MM.1S (cell line): Measurements from ENCODE around the gene MRPL37.

Experiments
- DNase-seq: peaks from one replicate; pipeline ENCODE4 v3.0.0-alpha.2; 2015
- H2AFZ ChIP-seq: fragments of 300-600 bp; sonication (generic); 2 replicates; pipeline ENCODE4 v1.6.0; 2016; ENCODE audit warnings: antibody characterized with exemption, low read length
- H3F3A ChIP-seq: fragments of 300-600 bp; sonication (generic); 2 replicates; pipeline ENCODE4 v1.6.1; 2016; ENCODE audit warnings: mild to moderate bottlenecking, antibody characterized with exemption, low read length, moderate library complexity, mixed read lengths; ENCODE audit not compliant: insufficient read depth
- H3K27ac ChIP-seq: fragments of 300-600 bp; sonication (generic); 2 replicates; pipeline ENCODE4 v1.5.1; 2016; ENCODE audit warnings: mild to moderate bottlenecking, low read length
- H3K27me3 ChIP-seq: fragments of 300-600 bp; sonication (generic); replicated peaks from 2 replicates; pipeline ENCODE4 v1.6.0; 2016; ENCODE audit warnings: low read length; ENCODE audit not compliant: insufficient read depth
- H3K36me3 ChIP-seq: fragments of 300-600 bp; sonication (generic); replicated peaks from 2 replicates; pipeline ENCODE4 v1.6.1; 2016; ENCODE audit warnings: mild to moderate bottlenecking, low read length, mixed read lengths; ENCODE audit not compliant: insufficient read depth
- H3K4me1 ChIP-seq: fragments of 300-600 bp; sonication (generic); 2 replicates; pipeline ENCODE4 v1.6.1; 2016; ENCODE audit warnings: low read length, mixed read lengths
- H3K4me2 ChIP-seq: fragments of 300-600 bp; sonication (generic); 2 replicates; pipeline ENCODE4 v1.6.0; 2016; ENCODE audit warnings: low read depth, low read length
- H3K4me3 ChIP-seq: fragments of 300-600 bp; sonication (generic); 2 replicates; pipeline ENCODE4 v1.5.1; 2016; ENCODE audit warnings: low read length, mixed read lengths
- H3K79me2 ChIP-seq: fragments of 300-600 bp; sonication (generic); 2 replicates; pipeline ENCODE4 v1.6.1; 2016; ENCODE audit warnings: mixed run types, low read length, mixed read lengths
- H3K9ac ChIP-seq: fragments of 300-600 bp; sonication (generic); 2 replicates; pipeline ENCODE4 v1.6.1; 2016; ENCODE audit warnings: low read length, mixed read lengths
- H3K9me2 ChIP-seq: fragments of 300-600 bp; sonication (generic); replicated peaks from 2 replicates; pipeline ENCODE4 v1.6.1; 2016; ENCODE audit warnings: mild to moderate bottlenecking, low read length, mixed read lengths; ENCODE audit not compliant: insufficient read depth
- H3K9me3 ChIP-seq: fragments of 300-600 bp; sonication (generic); replicated peaks from 2 replicates; pipeline ENCODE4 v1.6.1; 2016; ENCODE audit warnings: mild to moderate bottlenecking, low read length, mixed read lengths; ENCODE audit not compliant: insufficient read depth
- H4K20me1 ChIP-seq: fragments of 300-600 bp; sonication (generic); 2 replicates; pipeline ENCODE4 v1.6.1; 2016; ENCODE audit warnings: mild to moderate bottlenecking, low read length, moderate library complexity, mixed read lengths; ENCODE audit not compliant: insufficient read depth
- CTCF ChIP-seq: fragments of 300-600 bp; sonication (generic); IDR thresholded peaks from 2 replicates; pipeline ENCODE4 v1.5.1; 2016; ENCODE audit warnings: antibody characterized with exemption, low read length, mixed read lengths
- EZH2 ChIP-seq: fragments of 300-600 bp; sonication (generic); optimal IDR thresholded peaks from 2 replicates; pipeline ENCODE3; 2017; ENCODE audit warnings: low read depth, mild to moderate bottlenecking, antibody characterized with exemption, low read length, mixed read lengths
- EZH2phosphoT487 ChIP-seq: fragments of 300-600 bp; sonication (generic); IDR thresholded peaks from 2 replicates; pipeline ENCODE4 v1.6.1; 2018; ENCODE audit warnings: antibody characterized with exemption, low read length

MRPL37 gene

GRCh38 chr1:54221113-54221834 lies 21.3 kb downstream of the MRPL37 start:
- Histone ChIP-seq H3K9me3 (no peaks in the 10 kb centered on the region), H3K79me2 (no peaks in the 10 kb centered on the region), H3F3A (no peaks in the 10 kb centered on the region), H3K36me3 (peaks cover 9% of the 10 kb centered on the region; the same call in 1 of the 2 replicates), H3K9ac (no peak overlapping the region), H3K9me2 (no peaks in the 10 kb centered on the region), H3K4me3 (no peak overlapping the region), H3K27me3 (no peaks in the 10 kb centered on the region), H2AFZ (no peak overlapping the region), H3K4me1 (no peaks in the 10 kb centered on the region), H3K27ac (no peak overlapping the region), H4K20me1 (no peaks in the 10 kb centered on the region), H3K4me2 (no peak overlapping the region)
- no peak for DNase-seq
- no peak for TF ChIP-seq EZH2phosphoT487
- TF ChIP-seq CTCF: no peak
- TF ChIP-seq EZH2: no peak

GRCh38 chr1:54221867-54222484 lies 22.0 kb downstream of the MRPL37 start:
- TF ChIP-seq EZH2 (no peak), CTCF (no peak), EZH2phosphoT487 (no peak)
- H3K27ac ChIP-seq: no peak overlapping the region
- 0 out of 2 replicates have a peak, but pooled peaks cover 4% of the 10 kb centered on the region for H3K36me3 ChIP-seq
- H3K4me1 ChIP-seq: no peaks in the 10 kb centered on the region
- no peaks in the 10 kb centered on the region for H3K27me3 ChIP-seq
- H3F3A ChIP-seq: no peaks in the 10 kb centered on the region
- no peak for DNase-seq
- H3K9ac ChIP-seq: no peak overlapping the region
- H3K79me2 ChIP-seq: no peaks in the 10 kb centered on the region
- no peak overlapping the region for H2AFZ ChIP-seq
- no peaks in the 10 kb centered on the region for H4K20me1 ChIP-seq
- H3K4me2 ChIP-seq: no peak overlapping the region
- H3K9me3 ChIP-seq: no peaks in the 10 kb centered on the region
- no peaks in the 10 kb centered on the region for H3K9me2 ChIP-seq
- no peak overlapping the region for H3K4me3 ChIP-seq

- Histone ChIP-seq H3K4me3 (no peak overlapping the region), H3K27me3 (no peaks in the 10 kb centered on the region), H4K20me1 (no peaks in the 10 kb centered on the region), H3K4me2 (no peak overlapping the region), H3K79me2 (no peaks in the 10 kb centered on the region), H3K27ac (no peak overlapping the region), H3K36me3 (0 out of 2 replicates have a peak, but pooled peaks cover under 1% of the 10 kb centered on the region), H3K9me3 (no peaks in the 10 kb centered on the region), H3F3A (no peaks in the 10 kb centered on the region), H2AFZ (no peak overlapping the region), H3K4me1 (no peaks in the 10 kb centered on the region), H3K9me2 (no peaks in the 10 kb centered on the region), H3K9ac (no peak overlapping the region)
- DNase-seq: no peak
- no peak for TF ChIP-seq EZH2
- TF ChIP-seq EZH2phosphoT487: no peak
- TF ChIP-seq CTCF: no peak
These were observed 22.7 kb downstream of the MRPL37 start for GRCh38 chr1:54222711-54223110.
